Cardiac muscle cell (in vitro differentiated cells and primary cell): ENCODE measurements around the gene GPR137. TPM values are rescaled to one million over a fixed set of nuclear protein-coding genes. Genes with fewer than 3 reads are reported as not detected.
A peak's percentile ranks its signal among the peaks of the same experiment; 100 is the strongest.
"Not testable (repeated sequence)": the region's sequence is repeated elsewhere in the genome, so short reads cannot be mapped to it uniquely, and the experiment has no call there.

Experiments
- DNase-seq, 2 donors: peaks; one replicate each; pipeline versions ENCODE4 v3.0.0 to v3.0.0-alpha.2; 2010 to 2017; ENCODE audit warnings: low read depth in 1 of 2, low spot score in 1 of 2
- H3K27ac ChIP-seq: fragments of 200-600 bp; sonication (generic); 2 replicates; pipeline ENCODE4 v1.5.1; 2016
- H3K27me3 ChIP-seq: fragments of 200-600 bp; sonication (generic); 2 replicates; pipeline ENCODE4 v1.6.0; 2016; ENCODE audit warnings: control low read depth
- H3K36me3 ChIP-seq: fragments of 200-600 bp; sonication (generic); 2 replicates; pipeline ENCODE4 v1.5.1; 2016; ENCODE audit warnings: control low read depth
- H3K4me1 ChIP-seq: fragments of 200-600 bp; sonication (generic); 2 replicates; pipeline ENCODE4 v1.8.1; 2017; ENCODE audit warnings: low read depth, mild to moderate bottlenecking, mixed run types
- H3K4me3 ChIP-seq: fragments of 200-600 bp; sonication (generic); 2 replicates; pipeline ENCODE4 v1.5.1; 2016; ENCODE audit warnings: mild to moderate bottlenecking
- H3K9me3 ChIP-seq: fragments of 200-600 bp; sonication (generic); 2 replicates; pipeline ENCODE4 v1.5.1; 2017; ENCODE audit warnings: low read depth, mild to moderate bottlenecking, control low read depth
- polyA plus RNA-seq: library from polyadenylated mRNA; unstranded; fragments of >200 nt; fragmentation: Nextera tagmentation; extraction: Ambion mirVana; gene quantifications from 2 replicates; pipeline ENCODE4 v1.2.1, GENCODE V29; 2016
- total RNA-seq: library from RNA; depleted of rRNA; stranded (reverse); fragments of >200 nt; gene quantifications from 2 replicates; pipeline ENCODE4 v1.2.3, GENCODE V29; 2016
- TF ChIP-seq, protein P1 (sequence below): IDR thresholded peaks from 2 replicates; pipeline ENCODE4 v1.5.1; 2012; ENCODE audit warnings: low read depth, mild to moderate bottlenecking, low read length

The GPR137 gene
- total and polyA plus RNA-seq, 2 experiments from 2014 or later = 37.7 to 82.6 TPM

DNA sequence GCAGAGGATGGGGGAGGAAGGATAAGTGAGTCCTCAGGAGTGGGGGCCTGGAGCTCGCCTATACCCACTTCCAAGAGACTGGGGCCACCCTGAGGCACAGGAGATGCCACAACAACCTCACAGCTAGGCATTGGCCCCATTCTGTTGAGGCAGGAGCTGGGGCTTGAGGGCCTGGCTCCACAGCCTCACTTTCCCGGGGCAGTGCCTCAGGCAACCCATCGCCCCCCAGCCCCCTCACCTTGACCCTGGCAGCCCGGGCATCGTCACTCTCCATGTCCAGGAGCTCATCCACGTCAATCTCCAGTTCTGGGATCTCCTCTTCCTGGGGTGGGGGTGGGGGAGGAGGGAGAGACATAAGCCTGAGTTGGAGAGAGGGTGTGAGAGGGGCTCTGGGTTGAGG is 40.7 kb upstream of the GPR137 start:
- peaks cover 9% of the 10 kb centered on the region for H3K4me1 ChIP-seq
- no peak overlapping the region for H3K4me3 ChIP-seq
- TF ChIP-seq, protein P1, sequence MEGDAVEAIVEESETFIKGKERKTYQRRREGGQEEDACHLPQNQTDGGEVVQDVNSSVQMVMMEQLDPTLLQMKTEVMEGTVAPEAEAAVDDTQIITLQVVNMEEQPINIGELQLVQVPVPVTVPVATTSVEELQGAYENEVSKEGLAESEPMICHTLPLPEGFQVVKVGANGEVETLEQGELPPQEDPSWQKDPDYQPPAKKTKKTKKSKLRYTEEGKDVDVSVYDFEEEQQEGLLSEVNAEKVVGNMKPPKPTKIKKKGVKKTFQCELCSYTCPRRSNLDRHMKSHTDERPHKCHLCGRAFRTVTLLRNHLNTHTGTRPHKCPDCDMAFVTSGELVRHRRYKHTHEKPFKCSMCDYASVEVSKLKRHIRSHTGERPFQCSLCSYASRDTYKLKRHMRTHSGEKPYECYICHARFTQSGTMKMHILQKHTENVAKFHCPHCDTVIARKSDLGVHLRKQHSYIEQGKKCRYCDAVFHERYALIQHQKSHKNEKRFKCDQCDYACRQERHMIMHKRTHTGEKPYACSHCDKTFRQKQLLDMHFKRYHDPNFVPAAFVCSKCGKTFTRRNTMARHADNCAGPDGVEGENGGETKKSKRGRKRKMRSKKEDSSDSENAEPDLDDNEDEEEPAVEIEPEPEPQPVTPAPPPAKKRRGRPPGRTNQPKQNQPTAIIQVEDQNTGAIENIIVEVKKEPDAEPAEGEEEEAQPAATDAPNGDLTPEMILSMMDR = no peak

DNA sequence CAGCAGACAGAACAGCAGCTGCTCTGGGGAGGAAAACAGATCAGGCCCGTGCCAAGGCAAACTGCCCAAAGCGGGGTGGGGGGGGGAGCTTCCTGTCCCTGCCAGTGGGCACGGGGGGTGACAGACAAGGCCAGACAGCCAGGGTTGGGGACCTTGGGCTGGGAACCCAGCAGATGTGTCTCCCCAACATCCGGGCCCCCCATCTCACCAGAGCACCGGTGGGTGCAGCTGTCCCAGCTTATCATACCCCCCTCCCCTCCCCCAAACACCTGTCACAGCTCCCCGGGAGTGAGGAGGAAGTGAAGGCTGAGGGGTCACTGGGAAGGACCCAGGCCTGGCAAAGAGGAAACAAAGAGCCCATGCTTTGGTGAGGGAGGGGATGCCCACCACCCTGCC is 40.2 kb upstream of the GPR137 start:
- Histone ChIP-seq H3K9me3 (no peaks in the 10 kb centered on the region), H3K27me3 (no peaks in the 10 kb centered on the region), H3K27ac (peak overlapping the region; percentile 26), H3K36me3 (no peaks in the 10 kb centered on the region), H3K4me1 (peaks cover 5% of the 10 kb centered on the region), H3K4me3 (peak overlapping the region; percentile 48)
- TF ChIP-seq, protein P1 = no peak
- DNase-seq = no peak

More for the DNA sequence above, 40.7 kb upstream of the GPR137 start:
- no peaks in the 10 kb centered on the region for H3K27me3 ChIP-seq
- peak overlapping the region; percentile 26 for H3K27ac ChIP-seq
- no peaks in the 10 kb centered on the region for H3K36me3 ChIP-seq
- H3K9me3 ChIP-seq = no peaks in the 10 kb centered on the region
- no peak for DNase-seq

DNA sequence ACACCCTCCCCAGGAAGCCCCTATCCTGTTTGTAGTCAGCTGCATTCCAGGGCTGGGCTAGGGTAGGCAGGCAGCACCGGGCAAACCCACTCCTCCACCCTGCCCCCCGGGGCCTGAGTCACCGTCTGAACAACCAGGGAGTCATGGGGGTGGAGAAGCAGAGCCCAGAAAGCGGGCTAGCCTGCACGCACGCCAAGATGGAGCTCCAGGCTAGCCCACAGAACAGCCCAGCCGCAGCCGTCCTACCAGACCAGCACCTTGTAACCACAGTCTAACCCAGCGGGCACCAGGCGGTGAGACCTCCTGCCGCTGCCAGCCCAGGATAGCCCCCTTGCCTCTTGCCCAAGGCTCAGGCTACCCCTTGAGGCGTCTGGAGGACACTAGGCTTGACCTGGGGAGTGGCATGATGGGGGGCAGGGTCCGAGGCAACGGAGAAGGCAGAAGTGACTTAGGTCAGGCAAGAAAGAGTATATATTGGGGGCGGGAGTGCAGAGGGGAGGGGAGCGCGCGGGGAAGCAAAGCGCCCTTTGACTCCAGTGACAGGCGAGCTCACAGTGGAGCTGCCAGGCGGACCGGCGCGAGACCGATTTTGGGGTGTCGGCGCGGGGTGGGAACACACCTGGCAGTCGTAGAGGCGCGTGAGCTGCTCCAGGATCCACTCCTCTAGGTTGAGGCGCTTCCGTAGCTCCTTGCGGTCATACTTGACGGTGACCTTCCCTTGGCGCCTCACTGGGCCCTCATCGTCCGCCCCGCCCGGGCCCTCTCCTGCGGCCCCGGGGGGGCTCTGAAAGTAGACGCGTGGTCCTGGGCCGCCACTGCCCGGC is 39.6 kb upstream of the GPR137 start:
- peak in 1 of 2 donors; percentile 79 for DNase-seq
- H3K4me1 ChIP-seq = peaks cover 5% of the 10 kb centered on the region
- H3K27ac ChIP-seq = peak overlapping the region; percentile 38
- H3K36me3 ChIP-seq = no peaks in the 10 kb centered on the region
- peak overlapping the region; percentile 48 for H3K4me3 ChIP-seq
- TF ChIP-seq, protein P1 = no peak
- no peaks in the 10 kb centered on the region for H3K27me3 ChIP-seq
- H3K9me3 ChIP-seq = no peaks in the 10 kb centered on the region

DNA sequence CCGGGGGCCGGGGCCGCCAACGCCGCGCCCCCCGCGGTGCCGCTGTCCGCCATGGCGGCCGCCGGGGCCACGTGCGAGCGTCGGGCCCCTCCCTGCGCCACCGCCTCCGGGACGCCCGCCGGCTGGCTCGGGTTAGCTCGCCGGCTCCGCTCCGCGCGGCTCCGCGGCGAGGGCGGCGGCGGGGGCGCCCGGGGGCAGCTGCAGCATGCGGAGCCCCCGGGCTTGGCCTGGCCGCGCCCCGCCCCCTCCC is 39.1 kb upstream of the GPR137 start:
- not testable (repeated sequence) for H3K36me3 ChIP-seq, DNase-seq, H3K27ac ChIP-seq, H3K4me1 ChIP-seq, H3K9me3 ChIP-seq, H3K27me3 ChIP-seq
- H3K4me3 ChIP-seq = peak overlapping the region; percentile 48

DNA sequence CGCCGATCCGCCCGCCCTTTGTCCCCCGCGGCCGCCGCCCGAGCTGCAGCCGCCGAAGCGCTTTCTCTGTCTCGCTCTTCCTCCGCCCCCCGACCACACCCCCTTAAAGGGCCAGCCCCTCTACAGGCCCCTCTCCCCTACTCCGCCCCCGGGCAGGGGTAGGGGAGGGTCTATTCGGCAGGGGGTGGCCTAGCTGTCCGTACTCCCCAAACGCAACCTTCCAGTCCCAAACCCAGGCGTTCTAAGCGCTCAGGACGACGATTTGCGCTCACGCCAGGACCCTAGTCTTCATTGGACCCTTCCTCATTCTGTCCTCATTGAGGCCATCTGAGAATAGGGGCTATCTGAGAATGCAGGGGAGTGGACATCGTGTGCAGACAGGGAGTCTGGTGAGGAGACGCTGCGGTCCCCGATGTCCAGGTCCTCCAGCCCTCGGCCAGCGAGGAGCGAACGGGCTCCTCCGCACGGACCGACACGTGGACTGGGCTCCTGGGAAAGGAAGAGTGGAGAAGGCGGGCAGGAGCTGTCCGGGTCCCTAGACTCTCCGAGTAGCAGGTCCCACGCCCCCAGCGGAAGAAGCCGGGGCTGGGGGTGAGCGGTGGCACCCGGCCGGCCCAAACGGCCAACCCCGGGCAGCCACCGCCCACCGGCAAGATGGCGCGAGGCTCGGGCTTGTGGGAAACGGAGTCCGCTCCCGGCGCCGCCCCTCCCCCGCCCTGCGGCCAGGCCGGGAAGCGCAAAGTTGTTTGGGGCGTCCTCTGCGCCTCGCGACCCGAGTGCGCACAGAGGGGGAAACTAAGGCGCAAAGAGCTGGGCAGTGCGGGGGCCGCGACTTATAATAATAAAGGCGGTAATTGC is 38.5 kb upstream of the GPR137 start, which contains the start of gene PPP1R14B:
TSS of gene PPP1R14B (minus strand) at position 73 of the 858 bp plus-strand sequence. CDS start 270 bp downstream, outside the sequence.
- H3K4me1 ChIP-seq = peaks cover 5% of the 10 kb centered on the region
- H3K36me3 ChIP-seq = no peaks in the 10 kb centered on the region
- TF ChIP-seq, protein P1 = no peak
- H3K9me3 ChIP-seq = no peaks in the 10 kb centered on the region
- H3K27me3 ChIP-seq = no peaks in the 10 kb centered on the region
- H3K4me3 ChIP-seq = peak within 1 kb of the TSS; percentile 48
- peak within 1 kb of the TSS; percentile 76 for H3K27ac ChIP-seq
- peak; percentile 91 to 94 for DNase-seq
